Neutrophil (primary cell): ENCODE data around the gene ZNF311.

Source experiments
- H3K27ac ChIP-seq: fragments of 200-600 bp; sonication (generic); 2 replicates; pipeline ENCODE4 v1.5.1; 2016; ENCODE audit warnings: mild to moderate bottlenecking, moderate library complexity
- H3K27me3 ChIP-seq: fragments of 200-600 bp; sonication (generic); 2 replicates; pipeline ENCODE4 v1.6.0; 2016; ENCODE audit warnings: mild to moderate bottlenecking
- H3K36me3 ChIP-seq: fragments of 200-600 bp; sonication (generic); 2 replicates; pipeline ENCODE4 v1.5.1; 2017
- H3K4me1 ChIP-seq, 2 experiments: fragments of 200-600 bp in 1 of 2; sonication (generic) in 1 of 2; 1 replicate in 1 of 2; 2 replicates in 1 of 2; pipeline versions ENCODE4 v1.5.1 to v1.6.1; 2013 to 2016; ENCODE audit warnings: low read depth in 1 of 2, low read length in 1 of 2, mild to moderate bottlenecking in 1 of 2, moderate library complexity in 1 of 2; ENCODE audit not compliant: control insufficient read depth in 1 of 2, insufficient read depth in 1 of 2
- H3K4me3 ChIP-seq, 2 experiments: fragments of 200-600 bp in 1 of 2; sonication (generic) in 1 of 2; 1 replicate in 1 of 2; 2 replicates in 1 of 2; pipeline ENCODE4 v1.5.1; 2013 to 2016; ENCODE audit warnings: low read depth in 1 of 2, low read length in 1 of 2, mild to moderate bottlenecking in 1 of 2, moderate library complexity in 1 of 2
- H3K9me3 ChIP-seq: fragments of 200-600 bp; sonication (generic); 2 replicates; pipeline ENCODE4 v1.5.1; 2016
- CTCF ChIP-seq: fragments of 200-600 bp; sonication (generic); IDR thresholded peaks from 2 replicates; pipeline ENCODE4 v1.5.1; 2016; ENCODE audit warnings: antibody characterized with exemption

The ZNF311 gene

GRCh38 chr6:29014729-29015608 is 9.9 kb upstream of the ZNF311 start:
- H3K27me3 ChIP-seq, result peaks cover 98% of the 10 kb centered on the region
- no peaks in the 10 kb centered on the region for H3K36me3 ChIP-seq
- no peak overlapping the region for H3K27ac ChIP-seq
- H3K4me3 ChIP-seq, result no peak overlapping the region
- H3K9me3 ChIP-seq, result peaks cover 5% of the 10 kb centered on the region
- TF ChIP-seq CTCF, result no peak
- peaks cover 13 to 23% of the 10 kb centered on the region in 2 experiments for H3K4me1 ChIP-seq

- peak overlapping the region in 1 of 2 experiments; percentile 33 for H3K4me3 ChIP-seq
- no peaks in the 10 kb centered on the region for H3K36me3 ChIP-seq
- TF ChIP-seq CTCF, result no peak
- peaks cover 5 to 14% of the 10 kb centered on the region in 2 experiments for H3K4me1 ChIP-seq
- peaks cover 5% of the 10 kb centered on the region for H3K9me3 ChIP-seq
- peaks cover 98% of the 10 kb centered on the region for H3K27me3 ChIP-seq
- no peak overlapping the region for H3K27ac ChIP-seq
Measured at GRCh38 chr6:29011276-29011734, 6.2 kb upstream of the ZNF311 start.

GRCh38 chr6:29009358-29009757 is 4.2 kb upstream of the ZNF311 start:
- peaks cover 98% of the 10 kb centered on the region for H3K27me3 ChIP-seq
- H3K4me1 ChIP-seq, result peaks cover 6 to 17% of the 10 kb centered on the region in 2 experiments
- H3K9me3 ChIP-seq, result no peaks in the 10 kb centered on the region
- H3K4me3 ChIP-seq, result no peak overlapping the region
- no peak for TF ChIP-seq CTCF
- no peak overlapping the region for H3K27ac ChIP-seq
- no peaks in the 10 kb centered on the region for H3K36me3 ChIP-seq

- H3K9me3 ChIP-seq, result no peaks in the 10 kb centered on the region
- TF ChIP-seq CTCF, result no peak
- peaks cover 6 to 17% of the 10 kb centered on the region in 2 experiments for H3K4me1 ChIP-seq
- no peaks in the 10 kb centered on the region for H3K36me3 ChIP-seq
- no peak overlapping the region for H3K27ac ChIP-seq
- H3K27me3 ChIP-seq, result peaks cover 90% of the 10 kb centered on the region
- no peak overlapping the region for H3K4me3 ChIP-seq
Measured at GRCh38 chr6:29008089-29008488, 3.0 kb upstream of the ZNF311 start.

GRCh38 chr6:28996844-28997510 is 8.1 kb downstream of the ZNF311 start:
- no peaks in the 10 kb centered on the region for H3K9me3 ChIP-seq
- H3K36me3 ChIP-seq, result no peaks in the 10 kb centered on the region
- no peak for TF ChIP-seq CTCF
- no peak overlapping the region for H3K27ac ChIP-seq
- H3K27me3 ChIP-seq, result peaks cover 12% of the 10 kb centered on the region
- H3K4me1 ChIP-seq, result no peaks in the 10 kb centered on the region
- no peak overlapping the region for H3K4me3 ChIP-seq
